Measurements from ENCODE around the gene SEC24C.

SEC24C gene

GRCh38 chr10:73796766-73797165, 52.6 kb downstream of the SEC24C start:
- no peak for DNase-seq

GRCh38 chr10:73797324-73798025, 53.3 kb downstream of the SEC24C start:
- DNase-seq, result no peak

GRCh38 chr10:73798087-73798486, 53.9 kb downstream of the SEC24C start:
- no peak for DNase-seq

- no peak for DNase-seq
Measured at GRCh38 chr10:73798927-73799560, 54.9 kb downstream of the SEC24C start.

GRCh38 chr10:73799899-73800559, 55.9 kb downstream of the SEC24C start:
- no peak for DNase-seq

GRCh38 chr10:73800560-73801252, 56.5 kb downstream of the SEC24C start:
- DNase-seq, result no peak

- DNase-seq, result no peak
Measured at GRCh38 chr10:73801253-73801590, 57.0 kb downstream of the SEC24C start.

- DNase-seq, result no peak
Measured at GRCh38 chr10:73802276-73802991, 58.3 kb downstream of the SEC24C start.

- no peak for DNase-seq
Measured at GRCh38 chr10:73803680-73804286, 59.6 kb downstream of the SEC24C start.

- no peak for DNase-seq
Measured at GRCh38 chr10:73806176-73806950, 62.2 kb downstream of the SEC24C start.

GRCh38 chr10:73807471-73807870, 63.3 kb downstream of the SEC24C start:
- DNase-seq, result no peak

- no peak for DNase-seq
Measured at GRCh38 chr10:73808021-73808815, 64.0 kb downstream of the SEC24C start.

- no peak for DNase-seq
Measured at GRCh38 chr10:73809061-73809818, 65.1 kb downstream of the SEC24C start.

GRCh38 chr10:73810358-73810734, 66.2 kb downstream of the SEC24C start:
- DNase-seq, result no peak

- no peak for DNase-seq
Measured at GRCh38 chr10:73810735-73811465, 66.7 kb downstream of the SEC24C start.

GRCh38 chr10:73812657-73813056, 68.5 kb downstream of the SEC24C start:
- no peak for DNase-seq

- no peak for DNase-seq
Measured at GRCh38 chr10:73813333-73813732, 69.2 kb downstream of the SEC24C start.

GRCh38 chr10:73814276-73814895, 70.2 kb downstream of the SEC24C start:
- no peak for DNase-seq

Measured in bone marrow (tissue), 2 donors.